Measurements from ENCODE around the gene NANOG. TPM values are rescaled to one million over a fixed set of nuclear protein-coding genes. Genes with fewer than 3 reads are reported as not detected.
A peak's percentile ranks its signal among the peaks of the same experiment; 100 is the strongest.
"Not testable (repeated sequence)": the region's sequence is repeated elsewhere in the genome, so short reads cannot be mapped to it uniquely, and the experiment has no call there.

NANOG gene
- polyA plus RNA-seq, 1 donor: 0.10 TPM

DNA sequence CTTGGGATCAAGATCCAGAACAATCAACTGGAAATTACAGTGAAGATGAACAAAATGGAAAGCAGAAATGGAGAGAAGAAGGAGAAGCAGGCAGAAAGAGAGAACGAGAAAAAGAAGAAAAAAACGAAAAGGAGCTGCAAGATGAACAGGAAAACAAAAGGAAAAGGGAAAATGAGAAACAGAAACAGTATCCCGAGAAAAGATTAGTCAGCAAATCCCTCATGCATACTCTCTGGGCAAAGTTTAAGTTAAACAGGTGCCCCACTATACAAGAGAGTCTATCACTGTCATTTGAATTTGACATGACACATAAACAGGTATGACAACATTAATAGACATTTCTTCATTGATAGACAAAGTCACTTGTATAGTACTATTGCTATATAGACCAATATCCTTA is 19.2 kb upstream of the NANOG start:
- Histone ChIP-seq H3K36me3 (ENCODE audit: control insufficient read depth, insufficient read depth, low read length) (no peaks in the 10 kb centered on the region), H3K4me3 (ENCODE audit: low read length) (no peak overlapping the region), H3K9me3 (ENCODE audit: control insufficient read depth, low read depth, low read length) (no peaks in the 10 kb centered on the region), H3K27ac (ENCODE audit: low read length) (no peak overlapping the region), H3K4me1 (ENCODE audit: control insufficient read depth, insufficient read depth, low read length) (no peaks in the 10 kb centered on the region), H3K27me3 (ENCODE audit: control insufficient read depth, insufficient read depth, low read length) (no peaks in the 10 kb centered on the region)
- WGBS (ENCODE audit: insufficient coverage, low lambda C conversion rate): 89% methylated on average over 2 of the region's 3 CpGs
- DNase-seq: peak in 1 of 2 donors; percentile 13

GRCh38 chr12:7781274-7781673 is 7.9 kb upstream of the NANOG start:
- H3K27ac ChIP-seq (ENCODE audit: low read length): no peak overlapping the region
- H3K9me3 ChIP-seq (ENCODE audit: control insufficient read depth, low read depth, low read length): no peaks in the 10 kb centered on the region
- no peaks in the 10 kb centered on the region for H3K36me3 ChIP-seq (ENCODE audit: control insufficient read depth, insufficient read depth, low read length)
- 100% methylated on average over 2 of the region's 3 CpGs for WGBS (ENCODE audit: insufficient coverage, low lambda C conversion rate)
- no peak overlapping the region for H3K4me3 ChIP-seq (ENCODE audit: low read length)
- H3K4me1 ChIP-seq (ENCODE audit: control insufficient read depth, insufficient read depth, low read length): no peaks in the 10 kb centered on the region
- no peak for DNase-seq
- no peaks in the 10 kb centered on the region for H3K27me3 ChIP-seq (ENCODE audit: control insufficient read depth, insufficient read depth, low read length)

DNA sequence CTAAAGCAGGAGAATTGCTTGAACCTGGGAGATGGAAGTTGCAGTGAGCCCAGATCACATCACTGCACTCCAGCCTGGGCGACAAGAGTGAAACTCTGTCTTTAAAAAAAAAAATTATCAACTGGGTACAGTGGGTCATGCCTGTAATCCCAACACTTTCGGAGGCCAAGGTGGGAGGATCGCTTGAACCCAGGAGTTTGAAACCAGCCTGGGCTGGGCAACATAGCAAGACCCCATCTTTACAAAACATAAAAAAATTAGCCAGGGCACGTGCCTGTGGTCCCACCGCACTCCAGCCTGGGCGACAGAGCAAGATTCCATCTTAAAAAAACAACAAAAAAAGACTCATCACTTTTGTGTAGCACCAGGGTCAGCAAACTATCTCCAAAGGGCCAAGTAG is 7.1 kb upstream of the NANOG start:
- no peaks in the 10 kb centered on the region for H3K27me3 ChIP-seq (ENCODE audit: control insufficient read depth, insufficient read depth, low read length)
- WGBS (ENCODE audit: insufficient coverage, low lambda C conversion rate): no CpG with 5 or more reads among the region's 6 CpGs
- H3K9me3 ChIP-seq (ENCODE audit: control insufficient read depth, low read depth, low read length): no peaks in the 10 kb centered on the region
- no peaks in the 10 kb centered on the region for H3K4me1 ChIP-seq (ENCODE audit: control insufficient read depth, insufficient read depth, low read length)
- H3K4me3 ChIP-seq (ENCODE audit: low read length): no peak overlapping the region
- no peak overlapping the region for H3K27ac ChIP-seq (ENCODE audit: low read length)
- DNase-seq: no peak
- no peaks in the 10 kb centered on the region for H3K36me3 ChIP-seq (ENCODE audit: control insufficient read depth, insufficient read depth, low read length)

- H3K4me3 ChIP-seq (ENCODE audit: low read length); DNase-seq; H3K36me3 ChIP-seq (ENCODE audit: control insufficient read depth, insufficient read depth, low read length); H3K27me3 ChIP-seq (ENCODE audit: control insufficient read depth, insufficient read depth, low read length); H3K27ac ChIP-seq (ENCODE audit: low read length); H3K9me3 ChIP-seq (ENCODE audit: control insufficient read depth, low read depth, low read length); H3K4me1 ChIP-seq (ENCODE audit: control insufficient read depth, insufficient read depth, low read length): not testable (repeated sequence)
- 94% methylated on average over 7 of the region's 9 CpGs for WGBS (ENCODE audit: insufficient coverage, low lambda C conversion rate)
These were observed 5.8 kb upstream of the NANOG start for GRCh38 chr12:7783433-7783832.

DNA sequence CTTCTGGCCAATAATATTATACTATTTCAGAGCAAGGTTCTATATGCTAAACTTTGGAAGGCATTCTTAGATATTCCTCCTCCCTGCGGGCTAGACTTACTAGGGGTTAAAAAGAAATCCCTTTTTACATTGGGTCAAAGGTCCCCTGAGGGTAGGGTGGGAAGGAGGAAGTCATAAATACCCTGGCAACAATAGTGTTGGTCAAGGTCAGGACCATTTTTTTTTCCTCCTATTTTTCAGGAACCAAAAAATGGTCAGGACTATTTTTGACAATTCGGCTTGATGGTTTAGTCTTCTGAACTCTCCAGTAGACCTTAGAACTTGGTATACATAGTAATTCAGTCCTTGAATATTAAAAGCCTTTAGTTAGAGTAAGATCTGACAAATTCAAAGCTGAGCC is 4.5 kb upstream of the NANOG start:
- no peak overlapping the region for H3K4me3 ChIP-seq (ENCODE audit: low read length)
- no peak overlapping the region for H3K27ac ChIP-seq (ENCODE audit: low read length)
- DNase-seq: peak in 1 of 2 donors; percentile 3
- H3K27me3 ChIP-seq (ENCODE audit: control insufficient read depth, insufficient read depth, low read length): peaks cover 8% of the 10 kb centered on the region
- no CpG with 5 or more reads among the region's 2 CpGs for WGBS (ENCODE audit: insufficient coverage, low lambda C conversion rate)
- H3K36me3 ChIP-seq (ENCODE audit: control insufficient read depth, insufficient read depth, low read length): no peaks in the 10 kb centered on the region
- no peaks in the 10 kb centered on the region for H3K4me1 ChIP-seq (ENCODE audit: control insufficient read depth, insufficient read depth, low read length)
- no peaks in the 10 kb centered on the region for H3K9me3 ChIP-seq (ENCODE audit: control insufficient read depth, low read depth, low read length)

- H3K27me3 ChIP-seq (ENCODE audit: control insufficient read depth, insufficient read depth, low read length): peaks cover 8% of the 10 kb centered on the region
- no peaks in the 10 kb centered on the region for H3K9me3 ChIP-seq (ENCODE audit: control insufficient read depth, low read depth, low read length)
- no peak for DNase-seq
- no peak overlapping the region for H3K4me3 ChIP-seq (ENCODE audit: low read length)
- WGBS (ENCODE audit: insufficient coverage, low lambda C conversion rate): 100% methylated on average over 2 of the region's 13 CpGs
- H3K4me1 ChIP-seq (ENCODE audit: control insufficient read depth, insufficient read depth, low read length): no peaks in the 10 kb centered on the region
- no peak overlapping the region for H3K27ac ChIP-seq (ENCODE audit: low read length)
- no peaks in the 10 kb centered on the region for H3K36me3 ChIP-seq (ENCODE audit: control insufficient read depth, insufficient read depth, low read length)
These were observed 1.5 kb upstream of the NANOG start for GRCh38 chr12:7787574-7788293.

GRCh38 chr12:7788294-7788660 is 925 bp upstream of the NANOG start:
- 17% methylated on average over 1 of the region's 4 CpGs for WGBS (ENCODE audit: insufficient coverage, low lambda C conversion rate)
- H3K27ac ChIP-seq (ENCODE audit: low read length): no peak overlapping the region
- H3K9me3 ChIP-seq (ENCODE audit: control insufficient read depth, low read depth, low read length): no peaks in the 10 kb centered on the region
- H3K36me3 ChIP-seq (ENCODE audit: control insufficient read depth, insufficient read depth, low read length): no peaks in the 10 kb centered on the region
- DNase-seq: no peak
- no peak overlapping the region for H3K4me3 ChIP-seq (ENCODE audit: low read length)
- no peaks in the 10 kb centered on the region for H3K4me1 ChIP-seq (ENCODE audit: control insufficient read depth, insufficient read depth, low read length)
- H3K27me3 ChIP-seq (ENCODE audit: control insufficient read depth, insufficient read depth, low read length): peaks cover 8% of the 10 kb centered on the region

GRCh38 chr12:7793211-7793610 is 4.0 kb downstream of the NANOG start:
- WGBS (ENCODE audit: insufficient coverage, low lambda C conversion rate): 100% methylated on average over 1 of the region's 3 CpGs
- H3K9me3 ChIP-seq (ENCODE audit: control insufficient read depth, low read depth, low read length): no peaks in the 10 kb centered on the region
- no peaks in the 10 kb centered on the region for H3K4me1 ChIP-seq (ENCODE audit: control insufficient read depth, insufficient read depth, low read length)
- H3K27me3 ChIP-seq (ENCODE audit: control insufficient read depth, insufficient read depth, low read length): peaks cover 4% of the 10 kb centered on the region
- no peak overlapping the region for H3K27ac ChIP-seq (ENCODE audit: low read length)
- no peaks in the 10 kb centered on the region for H3K36me3 ChIP-seq (ENCODE audit: control insufficient read depth, insufficient read depth, low read length)
- H3K4me3 ChIP-seq (ENCODE audit: low read length): no peak overlapping the region
- no peak for DNase-seq

- no CpG with 5 or more reads among the region's 7 CpGs for WGBS (ENCODE audit: insufficient coverage, low lambda C conversion rate)
- H3K9me3 ChIP-seq (ENCODE audit: control insufficient read depth, low read depth, low read length); H3K4me1 ChIP-seq (ENCODE audit: control insufficient read depth, insufficient read depth, low read length); DNase-seq; H3K4me3 ChIP-seq (ENCODE audit: low read length); H3K27ac ChIP-seq (ENCODE audit: low read length); H3K36me3 ChIP-seq (ENCODE audit: control insufficient read depth, insufficient read depth, low read length); H3K27me3 ChIP-seq (ENCODE audit: control insufficient read depth, insufficient read depth, low read length): not testable (repeated sequence)
These were observed 8.1 kb downstream of the NANOG start for GRCh38 chr12:7797269-7797668.

DNA sequence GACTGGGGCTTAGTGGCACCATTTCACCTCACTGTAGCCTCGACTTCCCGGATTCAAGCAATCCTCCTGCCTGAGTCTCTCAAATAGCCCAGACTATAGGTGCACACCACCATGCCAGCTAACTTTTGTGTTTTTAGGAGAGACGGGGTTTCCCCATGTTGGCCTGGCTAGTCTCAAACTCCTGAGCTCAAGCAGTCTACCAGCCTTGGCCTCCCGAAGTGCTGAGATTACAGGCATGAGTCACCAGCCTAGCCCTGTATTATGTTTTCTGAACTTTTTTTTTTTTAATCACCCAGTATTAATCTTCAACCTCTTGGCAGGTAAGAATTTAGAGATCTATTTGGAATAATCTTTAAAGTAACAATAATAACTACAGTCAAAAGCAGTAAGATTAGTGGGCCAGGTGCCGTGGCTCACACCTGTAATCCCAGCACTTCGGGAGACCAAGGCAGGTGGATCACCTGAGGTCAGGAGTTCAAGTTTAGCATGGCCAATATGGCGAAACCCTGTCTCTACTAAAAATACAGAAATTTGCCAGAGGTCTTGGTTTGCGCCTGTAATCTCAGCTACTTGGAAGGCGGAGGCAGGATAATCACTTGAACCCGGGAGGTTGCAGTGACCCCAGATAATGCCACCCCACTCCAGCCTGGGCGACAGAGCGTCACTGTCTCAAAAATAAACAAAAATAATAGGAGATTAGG is 8.6 kb downstream of the NANOG start:
- WGBS (ENCODE audit: insufficient coverage, low lambda C conversion rate): 50% methylated on average over 2 of the region's 12 CpGs
- no peak overlapping the region for H3K4me3 ChIP-seq (ENCODE audit: low read length)
- no peaks in the 10 kb centered on the region for H3K36me3 ChIP-seq (ENCODE audit: control insufficient read depth, insufficient read depth, low read length)
- H3K27me3 ChIP-seq (ENCODE audit: control insufficient read depth, insufficient read depth, low read length): no peaks in the 10 kb centered on the region
- H3K9me3 ChIP-seq (ENCODE audit: control insufficient read depth, low read depth, low read length): no peaks in the 10 kb centered on the region
- no peak for DNase-seq
- H3K27ac ChIP-seq (ENCODE audit: low read length): no peak overlapping the region
- no peaks in the 10 kb centered on the region for H3K4me1 ChIP-seq (ENCODE audit: control insufficient read depth, insufficient read depth, low read length)
